Thyroid gland (tissue), 4 donors: ENCODE results near the gene EYS. TPM values are rescaled to one million over a fixed set of nuclear protein-coding genes. Genes with fewer than 3 reads are reported as not detected.

Experiments used
- DNase-seq, 2 donors: peaks; one replicate each; pipeline ENCODE4 v3.0.0-alpha.2; 2019
- H3K27ac ChIP-seq, 3 donors: fragments of 200-600 bp; sonication (generic); 1 replicate in 2 of 3; 2 replicates in 1 of 3; pipeline ENCODE4 v1.5.1; 2016 to 2019; ENCODE audit warnings: mild to moderate bottlenecking in 1 of 3, moderate library complexity in 1 of 3
- H3K27me3 ChIP-seq: fragments of 200-600 bp; sonication (generic); one replicate; pipeline ENCODE4 v1.5.1; 2019
- H3K36me3 ChIP-seq, 2 donors: fragments of 200-600 bp; sonication (generic); one replicate each; pipeline ENCODE4 v1.5.1; 2016 to 2019
- H3K4me1 ChIP-seq, 2 donors: fragments of 200-600 bp; sonication (generic); one replicate each; pipeline ENCODE4 v1.5.1; 2017 to 2019
- H3K4me3 ChIP-seq, 3 donors: fragments of 200-600 bp; sonication (generic); replicated peaks in 1 of 3; 1 replicate in 2 of 3; 2 replicates in 1 of 3; pipeline ENCODE4 v1.5.1; 2016; ENCODE audit warnings: mild to moderate bottlenecking in 1 of 3
- H3K9me3 ChIP-seq: fragments of 200-600 bp; sonication (generic); one replicate; pipeline ENCODE4 v1.5.1; 2017
- POLR2A ChIP-seq, 2 donors: fragments of 450-650 bp; IDR thresholded peaks; one replicate each; pipeline ENCODE4 v1.6.1; 2017; ENCODE audit warnings: antibody characterized with exemption in 2 of 2, mild to moderate bottlenecking in 2 of 2, moderate library complexity in 1 of 2
- whole genome bisulfite sequencing, 2 donors: methylation state at CpG; one replicate each; pipeline ENCODE4 v1.1.5; 2017; 5-methylcytosine and 5-hydroxymethylcytosine counted together
- intact Hi-C: fragments of 100-400 bp; cut with DNase I; formaldehyde crosslinking; loops from one replicate; pipeline ENCODE4 v1.15.1; 2023
- total RNA-seq, 4 donors: library from RNA; depleted of rRNA; stranded (reverse); fragments of >200 nt; gene quantifications; one replicate each; pipeline ENCODE4 v1.2.3, GENCODE V29; 2016
- TF ChIP-seq, protein P1 (sequence below), 6 experiments: fragments of 200-600 bp in 3 of 6; fragments of 450-650 bp in 3 of 6; sonication (generic) in 3 of 6; IDR thresholded peaks; one replicate each; pipeline ENCODE4 v1.5.1; 2016 to 2019; ENCODE audit warnings: antibody characterized with exemption in 6 of 6, mild to moderate bottlenecking in 2 of 6, inconsistent platforms in 1 of 6, moderate library complexity in 1 of 6

EYS gene
- total RNA-seq, 4 donors from 2014 or later = not detected

- Histone ChIP-seq H3K27ac (no peak overlapping the region), H3K27me3 (no peaks in the 10 kb centered on the region), H3K36me3 (no peaks in the 10 kb centered on the region), H3K4me1 (no peaks in the 10 kb centered on the region), H3K4me3 (no peak overlapping the region), H3K9me3 (no peaks in the 10 kb centered on the region)
- intact Hi-C loops = no loop called here
- no peak for DNase-seq
- whole genome bisulfite sequencing, 2 donors = 80 to 90% methylated on average over 2 of the region's 2 CpGs
- TF ChIP-seq, protein P1, sequence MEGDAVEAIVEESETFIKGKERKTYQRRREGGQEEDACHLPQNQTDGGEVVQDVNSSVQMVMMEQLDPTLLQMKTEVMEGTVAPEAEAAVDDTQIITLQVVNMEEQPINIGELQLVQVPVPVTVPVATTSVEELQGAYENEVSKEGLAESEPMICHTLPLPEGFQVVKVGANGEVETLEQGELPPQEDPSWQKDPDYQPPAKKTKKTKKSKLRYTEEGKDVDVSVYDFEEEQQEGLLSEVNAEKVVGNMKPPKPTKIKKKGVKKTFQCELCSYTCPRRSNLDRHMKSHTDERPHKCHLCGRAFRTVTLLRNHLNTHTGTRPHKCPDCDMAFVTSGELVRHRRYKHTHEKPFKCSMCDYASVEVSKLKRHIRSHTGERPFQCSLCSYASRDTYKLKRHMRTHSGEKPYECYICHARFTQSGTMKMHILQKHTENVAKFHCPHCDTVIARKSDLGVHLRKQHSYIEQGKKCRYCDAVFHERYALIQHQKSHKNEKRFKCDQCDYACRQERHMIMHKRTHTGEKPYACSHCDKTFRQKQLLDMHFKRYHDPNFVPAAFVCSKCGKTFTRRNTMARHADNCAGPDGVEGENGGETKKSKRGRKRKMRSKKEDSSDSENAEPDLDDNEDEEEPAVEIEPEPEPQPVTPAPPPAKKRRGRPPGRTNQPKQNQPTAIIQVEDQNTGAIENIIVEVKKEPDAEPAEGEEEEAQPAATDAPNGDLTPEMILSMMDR (IDR thresholded peaks at IDR 0.05) = no peak
- TF ChIP-seq POLR2A (IDR thresholded peaks at IDR 0.05) = no peak
These were observed 558.2 kb downstream of the EYS start for GRCh38 chr6:65148839-65149238.

GRCh38 chr6:65135567-65135966, 571.5 kb downstream of the EYS start:
- Histone ChIP-seq H3K9me3 (no peaks in the 10 kb centered on the region), H3K27me3 (no peaks in the 10 kb centered on the region), H3K4me1 (no peaks in the 10 kb centered on the region), H3K36me3 (no peaks in the 10 kb centered on the region), H3K27ac (no peak overlapping the region), H3K4me3 (no peak overlapping the region)
- DNase-seq = no peak
- 85% methylated on average over 2 of the region's 2 CpGs for WGBS, 2 donors
- TF ChIP-seq POLR2A (IDR thresholded peaks at IDR 0.05) = no peak
- TF ChIP-seq, protein P1 (IDR thresholded peaks at IDR 0.05) = no peak
- intact Hi-C loops = no loop called here

GRCh38 chr6:65126667-65127066, 580.4 kb downstream of the EYS start:
- no peak overlapping the region for H3K27ac ChIP-seq
- H3K27me3 ChIP-seq = no peaks in the 10 kb centered on the region
- no peaks in the 10 kb centered on the region for H3K4me1 ChIP-seq
- TF ChIP-seq POLR2A (IDR thresholded peaks at IDR 0.05) = no peak
- TF ChIP-seq, protein P1 (IDR thresholded peaks at IDR 0.05) = no peak
- 56 to 68% methylated on average over 2 of the region's 2 CpGs for WGBS, 2 donors
- H3K4me3 ChIP-seq = no peak overlapping the region
- no peaks in the 10 kb centered on the region for H3K9me3 ChIP-seq
- no peaks in the 10 kb centered on the region for H3K36me3 ChIP-seq
- DNase-seq = no peak
- intact Hi-C loops = no loop called here

DNA sequence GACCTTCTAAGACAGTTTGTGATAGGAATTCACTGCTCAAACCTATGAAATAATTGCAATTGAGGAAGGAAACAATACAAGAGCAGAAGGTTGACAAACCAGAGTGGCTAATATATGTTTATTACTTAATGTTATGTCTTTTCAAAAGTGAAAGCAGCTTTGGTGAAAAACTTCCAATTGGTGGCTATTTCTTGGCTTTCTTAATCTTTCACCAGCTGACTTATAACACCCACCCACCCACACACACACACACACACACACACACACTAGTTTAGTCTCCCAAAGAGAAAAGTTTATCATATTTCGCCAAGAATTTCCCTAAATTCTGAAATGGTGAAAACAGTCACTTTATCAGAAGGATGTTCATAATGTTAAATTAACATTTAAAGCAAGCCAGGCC, 583.5 kb downstream of the EYS start:
- TF ChIP-seq, protein P1 (IDR thresholded peaks at IDR 0.05) = no peak
- TF ChIP-seq POLR2A (IDR thresholded peaks at IDR 0.05) = no peak
- Histone ChIP-seq H3K4me3 (no peak overlapping the region), H3K27me3 (no peaks in the 10 kb centered on the region), H3K27ac (no peak overlapping the region), H3K36me3 (no peaks in the 10 kb centered on the region), H3K4me1 (no peaks in the 10 kb centered on the region), H3K9me3 (no peaks in the 10 kb centered on the region)
- intact Hi-C loops = no loop called here
- no peak for DNase-seq
- 87 to 93% methylated on average over 1 of the region's 1 CpG for WGBS, 2 donors

- intact Hi-C loops = no loop called here
- no peaks in the 10 kb centered on the region for H3K4me1 ChIP-seq
- H3K36me3 ChIP-seq = no peaks in the 10 kb centered on the region
- no peaks in the 10 kb centered on the region for H3K9me3 ChIP-seq
- H3K27me3 ChIP-seq = no peaks in the 10 kb centered on the region
- TF ChIP-seq, protein P1 (IDR thresholded peaks at IDR 0.05) = no peak
- no peak for TF ChIP-seq POLR2A (IDR thresholded peaks at IDR 0.05)
- no peak overlapping the region for H3K4me3 ChIP-seq
- 84 to 88% methylated on average over 3 of the region's 3 CpGs for WGBS, 2 donors
- no peak overlapping the region for H3K27ac ChIP-seq
- DNase-seq = no peak
These were observed 589.1 kb downstream of the EYS start for GRCh38 chr6:65117817-65118409.
